K562 (cell line): ENCODE results near the gene CSK. TPM values are rescaled to one million over a fixed set of nuclear protein-coding genes. Genes with fewer than 3 reads are reported as not detected.

Source experiments
- ATAC-seq: fragments of 200-7000 bp; cut with Tn5 transposase; 3 replicates; pipeline ENCODE4 v1.9.1; 2020; ENCODE audit warnings: moderate library complexity
- BruUV-seq: library from RNA; stranded (reverse); fragments of 400-500 nt; replicated peaks from 2 replicates; lab custom pipeline; 2021; lab: Mats Ljungman, UMichigan
- CTCF ChIA-PET: fragments of 300-600 bp; formaldehyde crosslinking; extraction: SDS; loops from one replicate; lab custom pipeline; 2021; ENCODE audit warnings: low intra/inter-chr PET ratio; lab: Yijun Ruan, JAX
- POLR2A ChIA-PET: fragments of 300-600, 350-650 bp; sonication (Branson Sonifier 250); formaldehyde crosslinking; extraction: SDS; loops from one replicate; lab custom pipeline; 2021; ENCODE audit warnings: antibody characterized with exemption, inconsistent platforms; lab: Yijun Ruan, JAX
- DNase-seq, 4 experiments: peaks; one replicate each; pipeline versions ENCODE4 v3.0.0 to v3.0.0-alpha.2; 2011 to 2018; ENCODE audit warnings: low spot score in 3 of 4, mixed read lengths in 3 of 4; ENCODE audit errors: extremely low read depth in 1 of 4
- FAIRE-seq: peaks from 2 replicates; lab custom pipeline; 2011; peaks lifted over from hg19 to GRCh38; lab: Jason Lieb, UNC
- H2AFZ ChIP-seq: 2 replicates; pipeline ENCODE4 v1.6.0; 2011; ENCODE audit warnings: low read depth, low read length, control low read depth, inconsistent platforms
- H3K27ac ChIP-seq: fragments of 200-600 bp; 3 replicates; pipeline ENCODE4 v1.8.0; 2011; ENCODE audit warnings: low read depth, mild to moderate bottlenecking, control low read depth, inconsistent platforms, low read length, moderate library complexity, mixed read lengths; ENCODE audit errors: extremely low read depth
- H3K27me3 ChIP-seq, 2 experiments: fragments of 300-600 bp in 1 of 2; 2 replicates in 1 of 2; 3 replicates in 1 of 2; pipeline versions ENCODE4 v1.6.0 to v1.8.0; 2011; ENCODE audit warnings: inconsistent platforms in 2 of 2, low read length in 2 of 2, mild to moderate bottlenecking in 1 of 2, mixed read lengths in 1 of 2, moderate library complexity in 1 of 2; ENCODE audit not compliant: control insufficient read depth in 2 of 2, insufficient read depth in 2 of 2
- H3K36me3 ChIP-seq: fragments of 300-600 bp; 3 replicates; pipeline ENCODE4 v1.8.0; 2011; ENCODE audit warnings: mild to moderate bottlenecking, low read length, inconsistent platforms; ENCODE audit not compliant: control insufficient read depth, insufficient read depth
- H3K4me1 ChIP-seq, 2 experiments: fragments of 200-600 bp in 1 of 2; replicated peaks in 1 of 2; 2 replicates in 1 of 2; 3 replicates in 1 of 2; pipeline versions ENCODE4 v1.5.1 to v1.8.0; 2011; ENCODE audit warnings: inconsistent platforms in 2 of 2, low read length in 2 of 2, mild to moderate bottlenecking in 1 of 2, mixed read lengths in 1 of 2, moderate library complexity in 1 of 2; ENCODE audit not compliant: control insufficient read depth in 2 of 2, insufficient read depth in 2 of 2
- H3K4me2 ChIP-seq: 2 replicates; pipeline ENCODE4 v1.6.1; 2011; ENCODE audit warnings: low read length, control low read depth, inconsistent platforms, mixed read lengths; ENCODE audit not compliant: insufficient read depth
- H3K4me3 ChIP-seq: fragments of 200-600 bp; sonication (generic), shearing (Covaris generic); 2 replicates; pipeline ENCODE4 v1.5.1; 2016; ENCODE audit warnings: control low read depth, inconsistent platforms
- H3K79me2 ChIP-seq: fragments of 200-600 bp; 3 replicates; pipeline ENCODE4 v1.8.0; 2011; ENCODE audit warnings: low read length, inconsistent platforms; ENCODE audit not compliant: control insufficient read depth, insufficient read depth
- H3K9ac ChIP-seq, 2 experiments: 2 replicates each; pipeline versions ENCODE4 v1.6.0 to v1.6.1; 2011; ENCODE audit warnings: low read depth in 2 of 2, low read length in 2 of 2, control low read depth in 1 of 2, inconsistent platforms in 1 of 2, mild to moderate bottlenecking in 1 of 2, mixed read lengths in 1 of 2; ENCODE audit not compliant: insufficient read depth in 1 of 2
- H3K9me1 ChIP-seq: one replicate; pipeline ENCODE4 v1.6.0; 2011; ENCODE audit warnings: inconsistent platforms, mild to moderate bottlenecking, low read length, moderate library complexity; ENCODE audit not compliant: control insufficient read depth, insufficient read depth
- H3K9me3 ChIP-seq: replicated peaks from 2 replicates; pipeline ENCODE4 v1.5.1; 2011; ENCODE audit warnings: low read depth, low read length, inconsistent platforms; ENCODE audit not compliant: control insufficient read depth, insufficient read depth
- H4K20me1 ChIP-seq: replicated peaks from 2 replicates; pipeline ENCODE4 v1.6.1; 2011; ENCODE audit warnings: low read length, inconsistent platforms, mixed read lengths; ENCODE audit not compliant: control insufficient read depth, insufficient read depth
- KAT8 ChIP-seq: fragments of 450-650 bp; IDR thresholded peaks from 2 replicates; pipeline ENCODE4 v1.6.1; 2016; ENCODE audit warnings: low read depth, mild to moderate bottlenecking
- MTA3 ChIP-seq: fragments of 450-650 bp; formaldehyde crosslinking; IDR thresholded peaks from 2 replicates; pipeline ENCODE4 v1.6.1; 2017; ENCODE audit warnings: mild to moderate bottlenecking, borderline replicate concordance
- RBM17 ChIP-seq: fragments of 200-400 bp; formaldehyde crosslinking; IDR thresholded peaks from 2 replicates; pipeline ENCODE4 v1.6.1; 2017; ENCODE audit warnings: low read depth, mild to moderate bottlenecking, low read length, borderline replicate concordance
- SRSF1 ChIP-seq: fragments of 200-400 bp; formaldehyde crosslinking; IDR thresholded peaks from 2 replicates; pipeline ENCODE4 v1.6.1; 2017; ENCODE audit warnings: mild to moderate bottlenecking, low read depth, low read length, moderate library complexity
- TEAD1 ChIP-seq, 2 experiments: fragments of 450-650 bp in 1 of 2; sonication (generic) in 1 of 2; formaldehyde crosslinking; IDR thresholded peaks; 2 replicates each; pipeline versions ENCODE4 v1.4.0 to v1.8.0; 2020 to 2022; ENCODE audit warnings: mild to moderate bottlenecking in 2 of 2, missing genetic modification reagents in 1 of 2
- ZNF561 ChIP-seq: fragments of 450-650 bp; formaldehyde crosslinking; conservative IDR thresholded peaks from 2 replicates; pipeline ENCODE4 v1.4.0; 2020; ENCODE audit warnings: mild to moderate bottlenecking, moderate library complexity
- WGBS: fragments of 100-300 bp; shearing (Covaris generic); methylation state at CpG from one replicate; pipeline ENCODE4 v1.1.6; 2016; ENCODE audit warnings: low coverage, mixed read lengths; ENCODE audit not compliant: insufficient coverage; ENCODE audit errors: missing lambda C conversion rate; 5-methylcytosine and 5-hydroxymethylcytosine counted together
- in situ Hi-C: fragments of 300-500 bp; cut with MboI; formaldehyde crosslinking; loops from 4 replicates; pipeline ENCODE4 v1.15.0; 2018; ENCODE audit warnings: inconsistent platforms, mixed read lengths
- intact Hi-C: fragments of 100-400 bp; cut with micrococcal nuclease; formaldehyde crosslinking; loops from 2 replicates; pipeline ENCODE4 v1.14.2; 2022
- polyA plus RNA-seq, 8 experiments: library from polyadenylated mRNA; depleted of rRNA in 4 of 8; stranded (reverse) in 5 of 8; unstranded in 3 of 8; fragments of >200 nt; fragmentation: Nextera tagmentation in 2 of 8; fragmentation: Illumina TruSeq in 1 of 8; extraction: Ambion mirVana in 2 of 8; extraction: Trizol in 1 of 8; gene quantifications; 2 replicates each; pipeline versions ENCODE4 v1.2.1 to v1.2.3, GENCODE V29; 2011 to 2014; ENCODE audit warnings: inconsistent platforms in 1 of 8, missing spikeins in 1 of 8
- total RNA-seq, 7 experiments: library from RNA; depleted of rRNA in 6 of 7; stranded (reverse); fragments of >200 nt in 6 of 7; fragmentation: Illumina TruSeq in 2 of 7; extraction: Trizol in 2 of 7; gene quantifications; 2 replicates each; pipeline versions ENCODE4 v1.2.1 to v1.2.3, GENCODE V29; 2011 to 2021; ENCODE audit warnings: low replicate concordance in 1 of 7

CSK gene
- total and polyA plus RNA-seq, 9 of the 15 experiments (the other 6 are each of a cell fraction or from before 2014, with no cell fraction given): 1.5 to 112 (median 22.5) TPM

GRCh38 chr15:74781431-74782258 lies at the start of gene CSK (continued):
- 0 out of 2 replicates have a peak, but pooled peaks have one; percentile 44 for TF ChIP-seq MTA3

- ChIA-PET CTCF (no interaction called here), POLR2A (interaction anchor here (0.5 to 0.9 kb wide), 2 partner anchors 12 to 117 kb away, joined by 3 to 4 read pairs; partner anchors contain the start of gene CLK3)
- Histone ChIP-seq H3K9me3 (no peaks in the 10 kb centered on the region), H3K79me2 (no peaks in the 10 kb centered on the region), H3K4me2 (no peak overlapping the region), H3K9me1 (no peaks in the 10 kb centered on the region), H2AFZ (no peak overlapping the region), H3K4me3 (no peak overlapping the region), H3K27me3 (peaks cover 45 to 53% of the 10 kb centered on the region in 2 experiments), H3K36me3 (no peaks in the 10 kb centered on the region), H4K20me1 (no peaks in the 10 kb centered on the region), H3K4me1 (no peaks in the 10 kb centered on the region), H3K9ac (no peak overlapping the region), H3K27ac (no peak overlapping the region)
- ATAC-seq (no peak), FAIRE-seq (no peak), DNase-seq (no peak)
- BruUV-seq: no TSS peak
- TF ChIP-seq RBM17 (no peak), ZNF561 (CRISPR knock-in tag) (no peak), KAT8 (no peak), TEAD1 (CRISPR knock-in tag; IDR thresholded peaks at IDR 0.05) (no peak), SRSF1 (no peak)
- in situ Hi-C loops: no loop called here
- 1% methylated on average over 5 of the region's 5 CpGs for WGBS
- intact Hi-C loops: no loop called here
These were observed 49.0 kb upstream of the CSK start for GRCh38 chr15:74732846-74733245.
